ENCODE measurements around the gene AK6.
"Not testable (repeated sequence)": the region's sequence is repeated elsewhere in the genome, so short reads cannot be mapped to it uniquely, and the experiment has no call there.

Gene AK6

GRCh38 chr5:69334793-69335268 is 34.5 kb downstream of the AK6 start:
- DNase-seq = peak; percentile 81

DNA sequence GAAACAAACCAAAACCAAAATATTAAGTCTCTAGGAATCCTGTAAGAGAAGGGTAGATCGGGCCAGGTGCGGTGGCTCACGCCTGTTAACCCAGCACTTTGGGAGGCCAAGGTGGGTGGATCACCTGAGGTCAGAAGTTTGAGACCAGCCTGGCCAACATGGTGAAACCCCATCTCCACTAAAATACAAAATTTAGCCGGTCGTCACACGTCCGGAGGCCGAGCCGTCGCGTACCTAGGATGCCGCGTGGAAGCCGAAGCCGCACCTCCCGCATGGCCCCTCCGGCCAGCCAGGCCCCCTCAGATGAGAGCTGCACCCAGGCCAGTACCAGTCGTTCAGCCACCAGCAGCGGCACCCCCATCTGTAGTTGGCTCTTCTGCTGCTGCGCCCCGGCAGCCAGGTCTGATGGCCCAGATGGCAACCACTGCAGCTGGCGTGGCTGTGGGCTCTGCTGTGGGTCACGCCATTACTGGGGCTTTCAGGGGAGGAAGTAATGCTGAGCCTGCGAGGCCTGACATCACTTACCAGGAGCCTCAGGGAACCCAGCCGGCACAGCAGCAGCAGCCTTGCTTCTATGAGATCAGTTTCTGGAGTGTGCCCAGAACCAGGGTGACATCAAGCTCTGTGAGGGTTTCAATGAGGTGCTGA is 35.5 kb downstream of the AK6 start:
- DNase-seq = not testable (repeated sequence)

DNA sequence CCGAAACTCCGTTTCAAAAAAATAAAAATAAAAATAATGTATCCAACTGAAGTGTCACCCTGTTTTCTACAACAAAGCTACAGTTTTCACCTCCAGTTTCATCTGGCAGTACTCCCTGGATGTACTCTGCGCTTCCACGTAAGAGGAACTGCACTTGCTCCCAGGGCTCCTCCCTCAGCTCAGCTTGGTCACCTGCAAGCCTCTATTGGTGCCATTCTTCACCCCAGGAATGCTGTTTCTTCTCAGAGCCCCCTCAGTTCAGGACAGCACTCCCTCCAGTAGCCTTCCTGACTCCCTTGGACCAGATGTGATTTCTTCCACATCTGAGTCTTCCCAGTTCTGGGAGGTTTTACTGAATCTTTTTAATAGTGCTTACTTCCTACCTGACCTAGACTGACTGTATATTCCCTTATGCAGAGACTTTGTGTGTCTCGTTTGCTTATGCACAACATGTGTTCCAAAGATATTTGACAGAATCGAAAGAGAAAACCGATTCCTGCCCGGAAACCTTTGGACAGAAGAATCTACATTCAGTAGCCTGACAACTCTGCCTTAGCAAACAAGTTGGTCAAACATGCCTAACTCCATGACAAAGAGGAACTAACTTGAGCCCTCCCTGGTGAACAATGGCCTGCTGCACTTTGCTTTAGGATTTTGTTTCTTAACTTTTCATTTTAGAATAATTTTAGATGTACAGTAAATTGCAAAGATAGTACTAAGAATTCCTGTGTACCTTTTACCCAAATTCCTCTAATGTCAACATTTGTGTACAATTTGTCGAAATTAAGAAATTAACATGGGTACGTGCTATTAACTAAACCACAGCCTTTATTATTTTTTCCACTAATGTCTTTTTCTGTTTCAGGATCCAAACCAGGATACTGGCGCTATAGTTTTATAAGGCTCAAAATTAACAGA is 37.5 kb downstream of the AK6 start:
- no peak for DNase-seq

DNA sequence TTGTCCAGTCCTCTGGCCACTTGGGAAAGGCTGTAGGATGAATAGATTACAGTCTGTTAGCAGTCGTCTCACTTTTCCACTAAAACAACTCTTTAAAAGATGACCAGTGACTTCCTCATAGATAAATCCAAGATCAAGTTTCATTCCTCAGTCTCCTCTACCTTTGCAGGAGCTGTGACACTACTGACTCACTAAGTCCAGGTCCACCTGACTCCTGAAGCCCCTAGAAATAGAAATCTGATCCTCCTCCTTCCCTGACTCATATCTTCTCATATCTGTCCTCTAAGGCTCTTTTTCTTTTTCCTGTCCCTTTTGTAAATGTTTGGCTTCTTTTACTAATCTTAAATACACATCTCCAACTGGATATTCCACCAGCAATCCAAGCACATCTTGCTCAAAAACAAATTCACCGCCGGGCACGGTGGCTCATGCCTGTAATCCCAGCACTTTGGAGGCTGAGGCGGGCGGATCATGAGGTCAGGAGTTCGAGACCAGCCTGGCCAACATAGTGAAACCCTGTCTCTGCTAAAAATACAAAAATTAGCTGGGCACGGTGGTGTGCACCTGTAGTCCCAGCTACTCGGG is 39.3 kb downstream of the AK6 start:
- no peak for DNase-seq

DNA sequence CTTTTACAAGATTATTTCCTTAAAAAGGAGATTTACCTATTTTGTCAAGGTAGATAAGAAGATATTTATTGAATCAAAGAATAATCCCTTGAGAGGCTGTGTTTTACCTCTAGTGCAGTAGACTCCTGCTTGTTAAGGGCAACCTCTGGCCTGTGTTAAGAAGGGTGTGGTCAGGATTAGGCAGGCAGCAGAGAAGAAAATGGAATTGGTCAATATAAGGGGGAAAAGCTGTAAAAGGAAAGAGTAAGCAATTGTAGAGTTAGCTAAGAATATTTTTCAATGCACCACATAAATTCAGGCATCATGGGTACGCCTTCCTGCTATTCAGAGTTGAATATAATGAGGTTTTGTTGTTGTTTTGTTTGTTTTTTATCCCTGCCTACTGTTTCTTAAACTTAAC is 43.0 kb downstream of the AK6 start:
- DNase-seq = no peak

GRCh38 chr5:69317391-69317790 is 51.9 kb downstream of the AK6 start:
- DNase-seq = no peak

DNA sequence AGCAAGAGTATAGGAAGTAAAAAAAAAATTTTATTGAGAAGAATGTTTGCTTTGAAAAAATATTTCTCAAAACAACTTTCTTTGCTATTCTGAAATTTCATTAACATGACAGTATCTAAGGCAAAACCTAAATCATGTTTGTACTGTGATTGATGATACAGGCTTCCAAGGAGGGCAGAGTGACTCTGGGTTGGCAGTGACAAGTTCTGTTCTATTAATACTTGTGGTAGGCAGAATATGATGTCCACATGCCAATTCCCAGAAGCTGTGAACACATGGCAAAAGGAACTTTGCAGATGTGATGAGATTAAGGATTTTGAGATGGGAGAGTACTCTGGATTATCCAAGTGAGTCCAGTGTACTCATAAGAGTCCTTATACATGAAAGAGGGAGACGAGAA is 53.3 kb downstream of the AK6 start:
- DNase-seq = no peak

GRCh38 chr5:69313428-69313827 is 55.9 kb downstream of the AK6 start:
- DNase-seq = no peak

DNA sequence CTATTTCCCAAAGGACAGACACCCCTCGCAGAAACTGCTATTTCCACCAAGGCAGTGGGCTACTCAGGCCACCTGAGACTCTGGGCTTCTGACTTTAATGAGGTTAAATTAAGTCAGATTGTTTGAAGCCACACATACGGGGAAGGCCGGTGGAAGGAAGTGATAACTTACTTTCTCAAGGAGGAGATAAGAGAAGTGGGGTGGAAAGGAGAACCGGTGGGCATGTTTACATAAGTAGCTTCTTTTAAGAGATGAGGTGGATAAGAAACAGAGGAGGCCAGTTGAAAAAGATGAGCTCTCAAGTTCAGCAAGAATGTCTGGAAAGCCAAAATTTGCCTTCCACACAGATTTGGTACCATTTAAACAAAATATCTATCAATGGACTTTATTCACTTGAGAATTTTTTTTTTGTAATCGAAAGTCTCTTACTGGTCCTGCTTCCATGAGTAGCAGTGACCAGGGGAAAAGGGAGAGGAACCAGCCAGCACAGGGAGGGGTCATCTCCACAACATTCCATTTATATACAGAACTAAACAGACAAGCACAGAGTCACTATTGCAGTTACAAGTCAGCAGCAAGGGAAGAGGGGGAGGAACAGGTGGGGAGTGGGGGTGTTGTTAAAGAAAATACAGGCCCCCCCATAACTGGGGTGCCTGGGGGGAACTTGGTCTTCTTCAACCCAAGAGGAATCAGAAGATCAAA is 56.7 kb downstream of the AK6 start:
- DNase-seq = no peak

DNA sequence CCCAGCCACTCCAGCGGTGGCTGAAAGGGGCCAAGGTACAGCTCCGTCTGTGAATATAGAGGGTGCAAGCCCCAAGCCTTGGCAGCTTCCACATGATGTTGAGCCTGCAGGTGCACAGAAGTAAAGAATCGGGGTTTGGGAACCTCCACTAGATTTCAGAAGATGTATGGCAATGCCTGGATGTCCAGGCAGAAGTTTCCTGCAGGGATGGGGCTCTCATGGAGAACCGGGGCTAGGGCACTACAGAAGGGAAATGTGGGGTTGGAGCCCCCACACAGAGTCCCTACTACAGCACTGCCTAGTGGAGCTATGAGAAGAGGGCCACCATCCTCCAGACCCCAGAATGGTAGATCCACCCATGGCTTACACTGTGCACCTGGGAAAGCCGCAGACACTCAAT is 59.9 kb downstream of the AK6 start:
- DNase-seq = no peak

DNA sequence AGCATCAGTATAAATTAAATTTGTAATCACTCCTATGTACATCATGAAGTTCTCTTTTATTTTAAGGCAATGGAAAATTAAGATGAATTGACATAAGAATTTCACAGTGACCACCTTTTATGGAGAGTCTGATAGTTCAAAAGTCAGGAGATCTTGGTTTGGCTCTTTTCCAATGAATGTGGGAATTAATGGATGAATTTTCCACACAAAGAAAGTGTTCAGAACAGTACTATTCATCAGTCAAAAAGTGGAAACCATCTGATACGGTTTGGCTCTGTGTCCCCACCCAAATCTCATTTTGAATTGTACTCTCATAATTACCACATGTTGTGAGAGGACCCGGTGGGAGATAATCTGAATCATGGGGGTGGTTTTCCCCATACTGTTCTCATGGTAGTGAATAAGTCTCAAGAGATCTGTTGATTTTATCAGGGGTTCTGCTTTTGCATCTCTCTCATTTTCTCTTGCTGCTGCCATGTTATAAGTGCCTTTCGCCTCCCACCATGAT is 61.2 kb downstream of the AK6 start:
- no peak for DNase-seq

- DNase-seq = no peak
Measured at GRCh38 chr5:69305512-69305911, 63.8 kb downstream of the AK6 start.
